ENCODE data around the gene ABCD3.

ABCD3 gene

GRCh38 chr1:94538243-94538827, 120.1 kb downstream of the ABCD3 start:
- no peak for DNase-seq (ENCODE audit: extremely low spot score)
- CTCF ChIA-PET, result interaction anchor here (0.6 kb wide), 1 partner anchor 273 kb away, joined by 3 read pairs; no protein-coding TSS in a partner anchor
- POLR2A ChIA-PET, result no interaction called here
- no peak for TF ChIP-seq CTBP1 (IDR thresholded peaks at IDR 0.05; ENCODE audit: borderline replicate concordance)
- no peak for TF ChIP-seq FOXK2 (IDR thresholded peaks at IDR 0.05)
- no peak for TF ChIP-seq TARDBP (IDR thresholded peaks at IDR 0.05)
- TF ChIP-seq ZNF384 (IDR thresholded peaks at IDR 0.05), result no peak
- no peak for TF ChIP-seq ELF4 (IDR thresholded peaks at IDR 0.05)
- TF ChIP-seq SP1 (IDR thresholded peaks at IDR 0.05), result no peak
- TF ChIP-seq BHLHE40 (IDR thresholded peaks at IDR 0.05; ENCODE audit: borderline replicate concordance), result no peak
- TF ChIP-seq ARNT (IDR thresholded peaks at IDR 0.05), result no peak
- no peak for TF ChIP-seq HDGF (IDR thresholded peaks at IDR 0.05; ENCODE audit: borderline replicate concordance)
- no peak for TF ChIP-seq LEF1 (IDR thresholded peaks at IDR 0.05; ENCODE audit: borderline replicate concordance)
- TF ChIP-seq FOXA1 (IDR thresholded peaks at IDR 0.05), result no peak
- TF ChIP-seq, protein P1, sequence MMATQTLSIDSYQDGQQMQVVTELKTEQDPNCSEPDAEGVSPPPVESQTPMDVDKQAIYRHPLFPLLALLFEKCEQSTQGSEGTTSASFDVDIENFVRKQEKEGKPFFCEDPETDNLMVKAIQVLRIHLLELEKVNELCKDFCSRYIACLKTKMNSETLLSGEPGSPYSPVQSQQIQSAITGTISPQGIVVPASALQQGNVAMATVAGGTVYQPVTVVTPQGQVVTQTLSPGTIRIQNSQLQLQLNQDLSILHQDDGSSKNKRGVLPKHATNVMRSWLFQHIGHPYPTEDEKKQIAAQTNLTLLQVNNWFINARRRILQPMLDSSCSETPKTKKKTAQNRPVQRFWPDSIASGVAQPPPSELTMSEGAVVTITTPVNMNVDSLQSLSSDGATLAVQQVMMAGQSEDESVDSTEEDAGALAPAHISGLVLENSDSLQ (IDR thresholded peaks at IDR 0.05), result no peak
- TF ChIP-seq L3MBTL2 (conservative IDR thresholded peaks at IDR 0.05), result no peak
- no peak for TF ChIP-seq NFRKB (IDR thresholded peaks at IDR 0.05)
- no peak for TF ChIP-seq FOXM1 (IDR thresholded peaks at IDR 0.05; ENCODE audit: borderline replicate concordance)
- no peak for TF ChIP-seq SUZ12 (IDR thresholded peaks at IDR 0.05)

GRCh38 chr1:94539496-94539895, 121.3 kb downstream of the ABCD3 start:
- ChIA-PET POLR2A (interaction anchor here (1.1 kb wide), 1 partner anchor 10 kb away, joined by 3 read pairs; no protein-coding TSS in a partner anchor), CTCF (no interaction called here)
- TF ChIP-seq CTBP1 (IDR thresholded peaks at IDR 0.05; ENCODE audit: borderline replicate concordance), result no peak
- TF ChIP-seq NFRKB (IDR thresholded peaks at IDR 0.05), result no peak
- no peak for TF ChIP-seq BHLHE40 (IDR thresholded peaks at IDR 0.05; ENCODE audit: borderline replicate concordance)
- TF ChIP-seq FOXM1 (IDR thresholded peaks at IDR 0.05; ENCODE audit: borderline replicate concordance), result no peak
- TF ChIP-seq, protein P1 (IDR thresholded peaks at IDR 0.05), result no peak
- TF ChIP-seq FOXK2 (IDR thresholded peaks at IDR 0.05), result no peak
- TF ChIP-seq ELF4 (IDR thresholded peaks at IDR 0.05), result no peak
- no peak for TF ChIP-seq HDGF (IDR thresholded peaks at IDR 0.05; ENCODE audit: borderline replicate concordance)
- no peak for TF ChIP-seq ARNT (IDR thresholded peaks at IDR 0.05)
- TF ChIP-seq SP1 (IDR thresholded peaks at IDR 0.05), result no peak
- TF ChIP-seq SUZ12 (IDR thresholded peaks at IDR 0.05), result no peak
- no peak for TF ChIP-seq L3MBTL2 (conservative IDR thresholded peaks at IDR 0.05)
- TF ChIP-seq ZNF384 (IDR thresholded peaks at IDR 0.05), result no peak
- TF ChIP-seq LEF1 (IDR thresholded peaks at IDR 0.05; ENCODE audit: borderline replicate concordance), result no peak
- no peak for TF ChIP-seq TARDBP (IDR thresholded peaks at IDR 0.05)
- TF ChIP-seq FOXA1 (IDR thresholded peaks at IDR 0.05), result no peak
- no peak for DNase-seq (ENCODE audit: extremely low spot score)

GRCh38 chr1:94540440-94541245, 122.5 kb downstream of the ABCD3 start:
- CTCF ChIA-PET, result no interaction called here
- no peak for DNase-seq (ENCODE audit: extremely low spot score)
- POLR2A ChIA-PET, result interaction anchor here (1.1 kb wide), 1 partner anchor 9 kb away, joined by 3 read pairs; no protein-coding TSS in a partner anchor
- TF ChIP-seq, protein P1 (IDR thresholded peaks at IDR 0.05), result no peak
- no peak for TF ChIP-seq BHLHE40 (IDR thresholded peaks at IDR 0.05; ENCODE audit: borderline replicate concordance)
- TF ChIP-seq SUZ12 (IDR thresholded peaks at IDR 0.05), result no peak
- no peak for TF ChIP-seq FOXA1 (IDR thresholded peaks at IDR 0.05)
- no peak for TF ChIP-seq ZNF384 (IDR thresholded peaks at IDR 0.05)
- TF ChIP-seq TARDBP (IDR thresholded peaks at IDR 0.05), result no peak
- TF ChIP-seq LEF1 (IDR thresholded peaks at IDR 0.05; ENCODE audit: borderline replicate concordance), result no peak
- TF ChIP-seq NFRKB (IDR thresholded peaks at IDR 0.05), result no peak
- no peak for TF ChIP-seq SP1 (IDR thresholded peaks at IDR 0.05)
- no peak for TF ChIP-seq CTBP1 (IDR thresholded peaks at IDR 0.05; ENCODE audit: borderline replicate concordance)
- no peak for TF ChIP-seq ELF4 (IDR thresholded peaks at IDR 0.05)
- no peak for TF ChIP-seq FOXK2 (IDR thresholded peaks at IDR 0.05)
- no peak for TF ChIP-seq L3MBTL2 (conservative IDR thresholded peaks at IDR 0.05)
- no peak for TF ChIP-seq ARNT (IDR thresholded peaks at IDR 0.05)
- TF ChIP-seq HDGF (IDR thresholded peaks at IDR 0.05; ENCODE audit: borderline replicate concordance), result no peak
- no peak for TF ChIP-seq FOXM1 (IDR thresholded peaks at IDR 0.05; ENCODE audit: borderline replicate concordance)

GRCh38 chr1:94541246-94542087, 123.3 kb downstream of the ABCD3 start, which contains the start of gene F3:
TSS of gene F3 (minus strand) at chr1:94541759. CDS start at chr1:94541636, 123 bp downstream.
- TF ChIP-seq HDGF (IDR thresholded peaks at IDR 0.05; ENCODE audit: borderline replicate concordance) (no peak), ELF4 (IDR thresholded peaks at IDR 0.05) (no peak), FOXK2 (IDR thresholded peaks at IDR 0.05) (no peak), BHLHE40 (IDR thresholded peaks at IDR 0.05; ENCODE audit: borderline replicate concordance) (no peak), NFRKB (IDR thresholded peaks at IDR 0.05) (no peak), SP1 (IDR thresholded peaks at IDR 0.05) (no peak), L3MBTL2 (conservative IDR thresholded peaks at IDR 0.05) (no peak; the same call in none of the 2 replicates), FOXA1 (IDR thresholded peaks at IDR 0.05) (no peak), CTBP1 (IDR thresholded peaks at IDR 0.05; ENCODE audit: borderline replicate concordance) (no peak), ARNT (IDR thresholded peaks at IDR 0.05) (no peak)
- ChIA-PET POLR2A (interaction anchor here (0.5 to 1.4 kb wide), 10 partner anchors 9 to 547 kb away, joined by 3 to 5 read pairs (median 3); no protein-coding TSS in a partner anchor), CTCF (no interaction called here)
- peak; percentile 87 for DNase-seq (ENCODE audit: extremely low spot score)

All from HEK293T (cell line).